ENCODE results near the gene SELP. TPM values are rescaled to one million over a fixed set of nuclear protein-coding genes. Genes with fewer than 3 reads are reported as not detected.

Gene SELP
- total RNA-seq, 2 donors from 2014 or later, result 1.6 to 2.9 TPM

DNA sequence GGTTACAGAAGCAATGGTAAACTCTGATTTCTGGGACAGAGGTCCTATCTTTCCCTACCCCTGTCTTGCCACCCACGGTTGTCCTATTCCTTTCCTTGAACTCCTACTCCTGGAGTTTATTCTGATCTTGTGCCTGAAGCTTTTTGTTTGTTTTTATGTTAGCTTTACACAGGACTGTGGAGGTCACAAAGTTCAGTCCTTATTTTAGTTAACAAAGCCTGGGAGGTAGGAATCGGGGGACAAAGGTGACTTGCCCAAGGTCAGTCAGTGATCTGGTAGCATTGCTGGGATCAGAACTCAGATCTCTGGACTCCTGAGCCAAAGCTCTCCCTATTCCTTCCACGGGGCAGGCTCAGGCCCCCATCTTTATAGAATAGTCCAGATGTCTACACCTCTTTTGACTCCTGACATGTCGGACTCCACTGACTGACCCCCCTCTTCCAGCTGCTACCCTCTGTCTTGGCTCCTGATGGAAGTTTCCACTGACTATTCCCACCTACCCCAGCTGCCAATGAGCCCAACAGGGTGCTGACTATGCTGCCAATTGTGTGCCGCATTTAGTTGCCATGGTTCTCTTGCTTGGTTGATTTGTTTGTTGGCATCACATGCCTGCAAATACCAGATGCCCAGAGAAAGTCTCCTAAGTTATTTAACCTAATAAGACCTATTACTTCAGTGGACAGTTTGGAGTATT lies 53.5 kb downstream of the SELP start:
- Histone ChIP-seq H3K27ac (no peak overlapping the region), H3K4me3 (no peak overlapping the region), H3K4me1 (no peaks in the 10 kb centered on the region), H3K27me3 (no peaks in the 10 kb centered on the region), H3K9me3 (no peaks in the 10 kb centered on the region), H3K36me3 (replicated peaks in 1 of 2; ENCODE audit: insufficient read depth in 1 of 2, low read depth in 2 of 2) (no peaks in the 10 kb centered on the region)
- DNase-seq (no peak), ATAC-seq (no peak)
- TF ChIP-seq, protein P1, sequence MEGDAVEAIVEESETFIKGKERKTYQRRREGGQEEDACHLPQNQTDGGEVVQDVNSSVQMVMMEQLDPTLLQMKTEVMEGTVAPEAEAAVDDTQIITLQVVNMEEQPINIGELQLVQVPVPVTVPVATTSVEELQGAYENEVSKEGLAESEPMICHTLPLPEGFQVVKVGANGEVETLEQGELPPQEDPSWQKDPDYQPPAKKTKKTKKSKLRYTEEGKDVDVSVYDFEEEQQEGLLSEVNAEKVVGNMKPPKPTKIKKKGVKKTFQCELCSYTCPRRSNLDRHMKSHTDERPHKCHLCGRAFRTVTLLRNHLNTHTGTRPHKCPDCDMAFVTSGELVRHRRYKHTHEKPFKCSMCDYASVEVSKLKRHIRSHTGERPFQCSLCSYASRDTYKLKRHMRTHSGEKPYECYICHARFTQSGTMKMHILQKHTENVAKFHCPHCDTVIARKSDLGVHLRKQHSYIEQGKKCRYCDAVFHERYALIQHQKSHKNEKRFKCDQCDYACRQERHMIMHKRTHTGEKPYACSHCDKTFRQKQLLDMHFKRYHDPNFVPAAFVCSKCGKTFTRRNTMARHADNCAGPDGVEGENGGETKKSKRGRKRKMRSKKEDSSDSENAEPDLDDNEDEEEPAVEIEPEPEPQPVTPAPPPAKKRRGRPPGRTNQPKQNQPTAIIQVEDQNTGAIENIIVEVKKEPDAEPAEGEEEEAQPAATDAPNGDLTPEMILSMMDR (IDR thresholded peaks at IDR 0.05), result no peak
- no peak for TF ChIP-seq POLR2A (IDR thresholded peaks at IDR 0.05)
- intact Hi-C loops (cut with DNase I), result no loop called here
- 61 to 67% methylated on average over 5 of the region's 5 CpGs for WGBS, 2 donors

DNA sequence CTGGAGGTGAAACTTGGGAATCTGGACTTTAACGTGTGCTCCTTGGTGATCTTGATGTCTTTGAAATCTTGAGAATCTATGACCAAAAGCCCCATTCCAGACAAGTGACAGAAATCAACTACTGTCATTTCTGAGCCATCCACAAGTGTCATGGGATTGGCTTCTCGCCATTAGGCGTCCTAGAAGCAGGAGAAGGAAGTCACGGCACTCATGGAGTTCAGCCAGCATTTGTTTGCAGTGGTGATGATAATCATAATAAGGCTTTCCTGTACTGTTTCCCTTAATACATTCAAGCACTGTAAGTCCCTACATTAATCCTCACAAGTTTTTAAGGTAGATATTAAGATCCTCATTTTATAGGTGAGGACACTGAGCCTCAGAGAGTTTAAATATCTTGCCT lies 55.6 kb downstream of the SELP start:
- Histone ChIP-seq H3K27ac (no peak overlapping the region), H3K4me3 (no peak overlapping the region), H3K4me1 (peaks cover 9% of the 10 kb centered on the region), H3K9me3 (no peaks in the 10 kb centered on the region), H3K27me3 (no peaks in the 10 kb centered on the region), H3K36me3 (replicated peaks in 1 of 2; ENCODE audit: insufficient read depth in 1 of 2, low read depth in 2 of 2) (no peaks in the 10 kb centered on the region)
- ATAC-seq (no peak), DNase-seq (peak in 1 of 4 donors; percentile 10)
- intact Hi-C loops (cut with DNase I), result no loop called here
- TF ChIP-seq POLR2A (IDR thresholded peaks at IDR 0.05), result no peak
- TF ChIP-seq, protein P1 (IDR thresholded peaks at IDR 0.05), result no peak
- WGBS, 2 donors, result 24 to 39% methylated on average over 4 of the region's 4 CpGs

GRCh38 chr1:169572187-169572586 lies 57.7 kb downstream of the SELP start:
- WGBS, 2 donors, result 20 to 55% methylated on average over 1 of the region's 1 CpG
- H3K4me3 ChIP-seq, result no peak overlapping the region
- ATAC-seq, result peak; percentile 40
- TF ChIP-seq, protein P1 (IDR thresholded peaks at IDR 0.05), result no peak
- H3K36me3 ChIP-seq (replicated peaks in 1 of 2; ENCODE audit: insufficient read depth in 1 of 2, low read depth in 2 of 2), result no peaks in the 10 kb centered on the region
- H3K27me3 ChIP-seq, result no peaks in the 10 kb centered on the region
- peaks cover 18% of the 10 kb centered on the region for H3K4me1 ChIP-seq
- H3K27ac ChIP-seq, result no peak overlapping the region
- H3K9me3 ChIP-seq, result no peaks in the 10 kb centered on the region
- DNase-seq, result no peak
- intact Hi-C loops (cut with DNase I), result no loop called here

- no peaks in the 10 kb centered on the region for H3K27me3 ChIP-seq
- H3K27ac ChIP-seq, result no peak overlapping the region
- no peaks in the 10 kb centered on the region for H3K9me3 ChIP-seq
- no peak overlapping the region for H3K4me3 ChIP-seq
- DNase-seq (no peak), ATAC-seq (no peak)
- no peaks in the 10 kb centered on the region for H3K36me3 ChIP-seq (replicated peaks in 1 of 2; ENCODE audit: insufficient read depth in 1 of 2, low read depth in 2 of 2)
- intact Hi-C loops (cut with DNase I), result no loop called here
- WGBS, 2 donors, result 84 to 86% methylated on average over 3 of the region's 3 CpGs
- no peak for TF ChIP-seq POLR2A (IDR thresholded peaks at IDR 0.05)
- TF ChIP-seq, protein P1 (IDR thresholded peaks at IDR 0.05), result no peak
- peaks cover 18% of the 10 kb centered on the region for H3K4me1 ChIP-seq
These were observed 58.5 kb downstream of the SELP start for GRCh38 chr1:169571450-169571849.

DNA sequence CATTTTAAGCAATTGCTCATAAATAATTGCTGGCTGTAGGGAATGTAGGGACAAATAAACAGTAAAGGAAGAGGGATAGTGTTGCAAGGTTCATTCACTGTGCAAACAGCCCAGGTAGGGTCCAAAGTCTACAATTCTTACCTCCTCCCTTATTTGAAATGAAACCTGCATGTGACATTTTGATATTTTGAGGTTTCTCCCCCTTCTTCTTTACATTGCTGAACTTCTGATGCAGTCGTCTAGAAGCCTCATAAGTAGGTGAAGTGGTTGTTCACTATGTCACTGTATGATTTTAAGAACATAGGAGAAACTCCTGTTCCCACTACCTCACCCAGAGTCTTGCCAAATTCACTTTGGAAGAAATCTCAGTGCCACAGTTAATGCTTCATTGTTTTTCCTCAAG lies 59.8 kb downstream of the SELP start:
- no peaks in the 10 kb centered on the region for H3K36me3 ChIP-seq (replicated peaks in 1 of 2; ENCODE audit: insufficient read depth in 1 of 2, low read depth in 2 of 2)
- ATAC-seq (peak; percentile 79), DNase-seq (peak in 2 of 4 donors; percentile 13 to 27)
- peak overlapping the region in 1 of 4 donors; percentile 23 for H3K27ac ChIP-seq
- 6 to 12% methylated on average over 1 of the region's 1 CpG for WGBS, 2 donors
- no peaks in the 10 kb centered on the region for H3K27me3 ChIP-seq
- intact Hi-C loops (cut with DNase I), result no loop called here
- TF ChIP-seq POLR2A (IDR thresholded peaks at IDR 0.05), result no peak
- TF ChIP-seq, protein P1 (IDR thresholded peaks at IDR 0.05), result no peak
- no peaks in the 10 kb centered on the region for H3K9me3 ChIP-seq
- H3K4me1 ChIP-seq, result peaks cover 28% of the 10 kb centered on the region
- no peak overlapping the region for H3K4me3 ChIP-seq
